ENCODE data around the gene MRAP. TPM values are rescaled to one million over a fixed set of nuclear protein-coding genes. Genes with fewer than 3 reads are reported as not detected.

Gene MRAP
- total RNA-seq, 1 donor from 2014 or later, result not detected

- H3K4me1 Mint-ChIP-seq (ENCODE audit: unreplicated experiment), result peaks cover 7% of the 10 kb centered on the region
- H3K9me3 Mint-ChIP-seq (ENCODE audit: unreplicated experiment), result no peaks in the 10 kb centered on the region
- TF ChIP-seq, protein P1, sequence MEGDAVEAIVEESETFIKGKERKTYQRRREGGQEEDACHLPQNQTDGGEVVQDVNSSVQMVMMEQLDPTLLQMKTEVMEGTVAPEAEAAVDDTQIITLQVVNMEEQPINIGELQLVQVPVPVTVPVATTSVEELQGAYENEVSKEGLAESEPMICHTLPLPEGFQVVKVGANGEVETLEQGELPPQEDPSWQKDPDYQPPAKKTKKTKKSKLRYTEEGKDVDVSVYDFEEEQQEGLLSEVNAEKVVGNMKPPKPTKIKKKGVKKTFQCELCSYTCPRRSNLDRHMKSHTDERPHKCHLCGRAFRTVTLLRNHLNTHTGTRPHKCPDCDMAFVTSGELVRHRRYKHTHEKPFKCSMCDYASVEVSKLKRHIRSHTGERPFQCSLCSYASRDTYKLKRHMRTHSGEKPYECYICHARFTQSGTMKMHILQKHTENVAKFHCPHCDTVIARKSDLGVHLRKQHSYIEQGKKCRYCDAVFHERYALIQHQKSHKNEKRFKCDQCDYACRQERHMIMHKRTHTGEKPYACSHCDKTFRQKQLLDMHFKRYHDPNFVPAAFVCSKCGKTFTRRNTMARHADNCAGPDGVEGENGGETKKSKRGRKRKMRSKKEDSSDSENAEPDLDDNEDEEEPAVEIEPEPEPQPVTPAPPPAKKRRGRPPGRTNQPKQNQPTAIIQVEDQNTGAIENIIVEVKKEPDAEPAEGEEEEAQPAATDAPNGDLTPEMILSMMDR (IDR thresholded peaks at IDR 0.05; ENCODE audit: unreplicated experiment), result no peak
- H3K27me3 Mint-ChIP-seq (ENCODE audit: unreplicated experiment), result no peaks in the 10 kb centered on the region
- H3K27ac Mint-ChIP-seq (ENCODE audit: unreplicated experiment), result no peak overlapping the region
- H3K36me3 Mint-ChIP-seq (ENCODE audit: low read depth, unreplicated experiment), result peaks cover 40% of the 10 kb centered on the region
- no peak for DNase-seq (ENCODE audit: low spot score)
- H3K4me3 Mint-ChIP-seq (ENCODE audit: unreplicated experiment), result no peak overlapping the region
These were observed 17.9 kb downstream of the MRAP start for GRCh38 chr21:32316361-32317215.

- Mint-ChIP-seq H3K27me3 (ENCODE audit: unreplicated experiment) (no peaks in the 10 kb centered on the region), H3K9me3 (ENCODE audit: unreplicated experiment) (no peaks in the 10 kb centered on the region), H3K4me3 (ENCODE audit: unreplicated experiment) (no peak overlapping the region), H3K27ac (ENCODE audit: unreplicated experiment) (peak overlapping the region; percentile 18), H3K4me1 (ENCODE audit: unreplicated experiment) (peaks cover 7% of the 10 kb centered on the region), H3K36me3 (ENCODE audit: low read depth, unreplicated experiment) (peaks cover 46% of the 10 kb centered on the region)
- TF ChIP-seq, protein P1 (IDR thresholded peaks at IDR 0.05; ENCODE audit: unreplicated experiment), result no peak
- DNase-seq (ENCODE audit: low spot score), result no peak
These were observed 19.1 kb downstream of the MRAP start for GRCh38 chr21:32317726-32318125.

DNA sequence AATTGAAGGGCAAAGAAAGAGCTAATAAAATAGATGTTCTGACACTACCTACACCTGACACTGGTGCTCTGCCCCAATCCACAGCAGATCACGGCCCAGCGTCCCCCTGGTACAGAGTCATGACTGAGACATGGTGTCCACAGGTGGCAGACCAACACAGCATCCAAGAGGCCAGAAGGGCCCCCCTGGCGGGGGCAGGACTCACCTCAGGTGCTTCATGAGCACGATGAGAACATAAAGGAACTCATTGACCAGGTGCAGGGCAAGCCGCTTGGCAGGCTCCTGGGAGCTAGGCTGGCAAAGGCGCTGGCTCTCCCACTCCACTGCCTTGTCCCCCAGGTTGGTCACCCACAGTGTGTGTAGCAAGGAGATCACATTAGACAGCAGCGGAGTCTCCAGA, 20.4 kb downstream of the MRAP start:
- no peak for DNase-seq (ENCODE audit: low spot score)
- TF ChIP-seq, protein P1 (IDR thresholded peaks at IDR 0.05; ENCODE audit: unreplicated experiment), result no peak
- peaks cover 49% of the 10 kb centered on the region for H3K36me3 Mint-ChIP-seq (ENCODE audit: low read depth, unreplicated experiment)
- no peaks in the 10 kb centered on the region for H3K9me3 Mint-ChIP-seq (ENCODE audit: unreplicated experiment)
- H3K27ac Mint-ChIP-seq (ENCODE audit: unreplicated experiment), result no peak overlapping the region
- H3K4me1 Mint-ChIP-seq (ENCODE audit: unreplicated experiment), result peaks cover 7% of the 10 kb centered on the region
- no peaks in the 10 kb centered on the region for H3K27me3 Mint-ChIP-seq (ENCODE audit: unreplicated experiment)
- H3K4me3 Mint-ChIP-seq (ENCODE audit: unreplicated experiment), result no peak overlapping the region

DNA sequence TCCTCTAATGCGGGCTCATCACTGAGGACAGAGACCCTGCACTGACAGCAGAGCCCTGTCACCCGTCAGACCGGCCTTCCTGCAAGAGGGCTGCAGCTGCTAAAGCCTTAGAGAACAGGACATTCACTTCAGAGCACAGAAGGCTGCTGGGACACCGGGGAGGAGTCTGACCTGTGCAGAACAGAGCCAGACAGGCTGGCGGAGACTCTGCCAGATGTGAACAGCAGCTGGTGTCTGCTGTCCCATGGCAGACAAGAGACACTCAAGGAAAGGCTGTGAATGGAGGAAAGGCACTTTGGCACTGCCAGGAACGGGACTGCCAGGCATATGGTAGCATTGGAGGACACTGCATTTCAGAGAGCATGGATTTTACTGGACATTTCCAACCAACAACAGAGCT, 21.4 kb downstream of the MRAP start:
- no peak for DNase-seq (ENCODE audit: low spot score)
- H3K27me3 Mint-ChIP-seq (ENCODE audit: unreplicated experiment), result no peaks in the 10 kb centered on the region
- H3K36me3 Mint-ChIP-seq (ENCODE audit: low read depth, unreplicated experiment), result peaks cover 57% of the 10 kb centered on the region
- H3K4me3 Mint-ChIP-seq (ENCODE audit: unreplicated experiment), result no peak overlapping the region
- H3K27ac Mint-ChIP-seq (ENCODE audit: unreplicated experiment), result no peak overlapping the region
- TF ChIP-seq, protein P1 (IDR thresholded peaks at IDR 0.05; ENCODE audit: unreplicated experiment), result no peak
- H3K9me3 Mint-ChIP-seq (ENCODE audit: unreplicated experiment), result no peaks in the 10 kb centered on the region
- peaks cover 7% of the 10 kb centered on the region for H3K4me1 Mint-ChIP-seq (ENCODE audit: unreplicated experiment)

- H3K9me3 Mint-ChIP-seq (ENCODE audit: unreplicated experiment), result no peaks in the 10 kb centered on the region
- H3K36me3 Mint-ChIP-seq (ENCODE audit: low read depth, unreplicated experiment), result peaks cover 62% of the 10 kb centered on the region
These were observed 22.1 kb downstream of the MRAP start for GRCh38 chr21:32320726-32321125.

More at GRCh38 chr21:32320726-32321125, 22.1 kb downstream of the MRAP start:
- no peaks in the 10 kb centered on the region for H3K27me3 Mint-ChIP-seq (ENCODE audit: unreplicated experiment)
- TF ChIP-seq, protein P1 (IDR thresholded peaks at IDR 0.05; ENCODE audit: unreplicated experiment), result no peak
- H3K4me3 Mint-ChIP-seq (ENCODE audit: unreplicated experiment), result no peak overlapping the region
- no peak overlapping the region for H3K27ac Mint-ChIP-seq (ENCODE audit: unreplicated experiment)
- peaks cover 4% of the 10 kb centered on the region for H3K4me1 Mint-ChIP-seq (ENCODE audit: unreplicated experiment)
- no peak for DNase-seq (ENCODE audit: low spot score)
